ENCODE results near the gene GLCE. TPM values are rescaled to one million over a fixed set of nuclear protein-coding genes. Genes with fewer than 3 reads are reported as not detected.

Gene GLCE
- total and polyA plus RNA-seq, 5 experiments from 2014 or later: 5.2 to 8.3 (median 5.8) TPM

DNA sequence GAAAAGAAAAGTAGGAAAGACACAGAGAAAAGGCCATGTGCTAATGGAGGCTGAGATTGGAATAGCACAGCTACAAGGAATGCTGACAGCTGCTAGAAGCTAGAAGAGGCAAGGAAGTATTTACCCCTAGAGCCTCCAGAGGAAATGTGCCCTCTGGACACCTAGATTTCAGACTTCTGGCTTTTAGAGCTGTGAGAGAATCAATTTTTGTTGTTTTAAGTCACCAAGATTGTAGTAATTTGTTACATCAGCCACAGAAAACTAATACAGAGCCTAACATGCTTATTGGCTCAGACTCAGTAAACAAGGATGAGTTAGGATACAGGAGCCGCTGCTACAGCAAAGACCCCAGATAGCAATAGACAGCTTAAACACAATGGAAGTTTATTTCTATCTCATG is 33.1 kb upstream of the GLCE start:
- POLR2A ChIA-PET: no interaction called here
- DNase-seq (no peak), ATAC-seq (no peak)
- Mint-ChIP-seq H3K4me1 (peaks cover 6 to 18% (median 13%) of the 10 kb centered on the region in 4 donors), H3K27ac (no peak overlapping the region), H3K27me3 (no peaks in the 10 kb centered on the region), H3K36me3 (no peaks in the 10 kb centered on the region), H3K4me3 (no peak overlapping the region), H3K9me3 (no peaks in the 10 kb centered on the region)

DNA sequence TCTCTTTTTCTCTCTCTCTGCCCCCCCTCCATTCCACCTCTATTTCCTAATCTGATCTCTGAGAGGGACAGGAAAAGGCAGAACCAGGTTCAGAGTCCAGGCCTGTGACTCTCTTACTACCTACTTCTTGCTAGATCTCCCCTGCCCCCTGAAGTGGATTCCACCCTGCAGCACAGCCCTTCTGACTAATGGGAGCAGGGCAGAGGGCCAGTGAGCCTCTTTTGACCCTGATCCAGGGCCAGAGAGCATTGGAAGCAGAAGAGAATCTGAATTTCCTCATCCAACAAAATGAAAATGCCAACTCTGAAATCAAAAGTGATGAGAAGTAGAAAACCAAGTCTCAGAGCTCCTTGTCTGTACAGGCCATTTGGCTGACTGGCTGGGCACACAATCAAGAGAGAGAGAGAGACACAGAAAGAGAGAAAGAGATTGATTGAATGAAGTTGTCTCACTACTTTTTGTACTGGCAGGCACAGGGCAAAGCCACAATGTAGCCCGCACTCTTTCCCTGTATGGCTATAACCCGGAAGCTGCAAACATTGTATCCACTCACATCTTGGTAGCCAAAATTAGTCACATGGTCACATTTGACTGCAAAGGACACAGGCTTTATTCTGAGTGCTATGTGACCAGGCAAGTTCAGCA is 31.6 kb upstream of the GLCE start:
- H3K4me1 Mint-ChIP-seq: peaks cover 6 to 18% (median 13%) of the 10 kb centered on the region in 4 donors
- no peaks in the 10 kb centered on the region for H3K27me3 Mint-ChIP-seq
- H3K9me3 Mint-ChIP-seq: no peaks in the 10 kb centered on the region
- ATAC-seq (no peak), DNase-seq (no peak)
- POLR2A ChIA-PET: no interaction called here
- H3K27ac Mint-ChIP-seq: peak overlapping the region in 2 of 10 donors; percentile 35 to 39
- H3K36me3 Mint-ChIP-seq: no peaks in the 10 kb centered on the region
- H3K4me3 Mint-ChIP-seq: no peak overlapping the region

DNA sequence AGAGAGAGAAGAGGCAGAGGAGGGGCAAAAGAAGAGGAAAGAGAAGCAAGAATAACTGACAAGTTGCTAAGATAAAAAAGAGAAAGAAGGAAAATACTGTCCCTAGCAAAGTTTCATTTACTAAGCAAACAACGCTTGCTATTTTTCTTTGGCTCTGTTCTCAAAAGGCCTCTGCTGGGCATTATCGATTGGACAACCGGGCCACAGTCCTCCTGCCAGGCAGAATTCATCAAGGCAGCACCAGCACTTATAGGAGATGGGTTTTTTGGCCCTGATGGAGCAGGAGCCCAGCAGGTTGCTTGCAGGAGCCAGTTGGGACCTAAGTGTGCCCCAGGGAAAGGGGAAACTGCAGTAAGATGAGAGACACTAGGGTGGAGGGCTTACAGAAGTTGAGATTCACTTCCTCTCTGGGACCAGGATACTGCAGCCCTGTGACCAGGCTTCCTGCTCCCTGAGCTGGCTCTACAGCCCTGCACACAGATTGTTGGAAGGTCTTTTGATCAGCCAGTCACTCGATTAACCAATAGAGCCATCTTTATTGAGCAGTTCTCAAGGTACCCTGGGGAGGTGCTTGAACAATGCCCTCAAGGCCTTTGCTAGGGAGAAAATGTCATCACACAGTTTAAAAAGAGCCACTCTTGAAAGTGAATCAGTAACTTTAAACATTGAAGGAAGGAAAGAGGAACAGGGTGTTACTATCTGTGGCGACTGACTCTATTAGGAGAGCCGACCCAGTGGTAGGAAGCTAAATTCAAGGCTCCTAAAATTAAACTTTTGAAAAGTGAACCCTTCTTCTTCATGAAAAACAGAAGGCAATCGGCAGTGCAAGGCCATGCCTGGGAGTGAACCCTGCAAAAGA is 28.8 kb upstream of the GLCE start:
- H3K27me3 Mint-ChIP-seq: peaks cover 0 to 2% (median 0%) of the 10 kb centered on the region in 5 donors
- peaks cover 0 to 10% (median 2%) of the 10 kb centered on the region in 4 donors for H3K4me1 Mint-ChIP-seq
- DNase-seq (no peak), ATAC-seq (no peak)
- H3K36me3 Mint-ChIP-seq: no peaks in the 10 kb centered on the region
- H3K27ac Mint-ChIP-seq: peak overlapping the region in 2 of 10 donors; percentile 24 to 74
- peak overlapping the region in 1 of 10 donors; percentile 21 for H3K4me3 Mint-ChIP-seq
- POLR2A ChIA-PET: no interaction called here
- H3K9me3 Mint-ChIP-seq: no peaks in the 10 kb centered on the region

DNA sequence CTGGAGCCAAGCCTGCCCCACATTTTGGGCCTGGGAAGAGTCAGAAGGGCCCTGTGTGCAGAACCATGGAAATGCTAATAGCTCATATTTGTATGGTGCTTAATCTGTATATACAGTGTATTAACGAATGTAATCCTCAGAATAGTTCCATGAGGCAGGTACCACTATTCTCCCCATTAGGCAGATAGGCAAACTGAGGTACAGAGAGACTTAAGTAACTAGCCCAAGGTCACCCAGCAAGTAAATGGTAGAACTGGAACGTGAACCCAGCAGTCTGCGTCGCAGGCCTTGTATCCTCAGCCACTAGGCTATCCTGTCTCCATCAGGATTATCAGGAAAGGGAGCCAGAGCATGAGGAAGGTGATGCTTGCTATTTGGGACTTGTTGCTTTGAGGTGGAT is 28.0 kb upstream of the GLCE start:
- H3K4me1 Mint-ChIP-seq: peaks cover 0 to 10% (median under 1%) of the 10 kb centered on the region in 4 donors
- no peak for DNase-seq
- no peaks in the 10 kb centered on the region for H3K9me3 Mint-ChIP-seq
- POLR2A ChIA-PET: no interaction called here
- H3K36me3 Mint-ChIP-seq: no peaks in the 10 kb centered on the region
- peaks cover 0 to 5% (median 0%) of the 10 kb centered on the region in 5 donors for H3K27me3 Mint-ChIP-seq
- peak overlapping the region in 1 of 10 donors; percentile 74 for H3K27ac Mint-ChIP-seq
- ATAC-seq: no peak
- no peak overlapping the region for H3K4me3 Mint-ChIP-seq

DNA sequence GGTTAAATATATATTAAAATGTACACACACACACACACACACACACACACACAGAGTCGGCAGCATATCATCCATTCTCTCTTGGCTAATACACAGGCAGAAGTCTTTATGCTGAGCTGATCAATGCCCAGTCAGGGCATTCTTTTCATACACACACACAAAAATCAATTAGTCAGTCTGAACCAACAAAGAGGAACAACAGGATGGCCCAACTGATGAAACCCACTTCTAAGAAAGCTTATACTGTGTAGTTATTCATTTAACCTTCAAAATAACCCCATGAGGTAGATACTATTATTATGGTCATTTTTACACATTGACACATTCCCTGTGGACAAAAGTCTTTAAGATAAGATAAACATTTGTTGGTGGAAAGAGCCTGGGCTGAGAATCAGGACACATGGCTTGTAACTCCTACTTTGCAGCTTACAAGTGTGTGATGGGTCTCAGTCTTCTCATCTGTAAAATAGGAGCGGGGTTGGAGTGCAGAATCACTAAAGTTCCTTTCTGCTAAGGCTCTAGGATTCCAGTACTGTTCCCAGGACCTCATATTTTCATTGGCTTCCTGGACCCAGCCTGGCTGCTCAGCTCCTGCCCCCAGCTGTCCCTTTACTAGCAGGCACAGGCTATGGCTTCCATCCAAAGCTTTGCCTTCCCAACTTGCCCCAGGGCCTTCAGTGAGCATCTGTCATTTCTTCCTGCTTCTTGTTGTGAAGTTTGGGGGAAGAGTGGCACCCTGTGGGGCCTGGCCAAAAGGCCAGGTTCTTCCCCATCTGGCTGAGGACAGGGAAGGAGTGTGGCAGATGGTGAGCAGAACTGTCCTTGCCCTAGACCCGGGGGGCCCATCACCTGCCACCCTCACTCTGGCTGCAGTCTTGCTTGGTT is 27.2 kb upstream of the GLCE start:
- Mint-ChIP-seq H3K36me3 (no peaks in the 10 kb centered on the region), H3K4me3 (no peak overlapping the region), H3K9me3 (no peaks in the 10 kb centered on the region), H3K27ac (peak overlapping the region in 1 of 10 donors; percentile 13), H3K4me1 (peaks cover 0 to 10% (median 0%) of the 10 kb centered on the region in 4 donors), H3K27me3 (peaks cover 3 to 6% (median 5%) of the 10 kb centered on the region in 5 donors)
- ATAC-seq (no peak), DNase-seq (no peak)
- POLR2A ChIA-PET: no interaction called here

DNA sequence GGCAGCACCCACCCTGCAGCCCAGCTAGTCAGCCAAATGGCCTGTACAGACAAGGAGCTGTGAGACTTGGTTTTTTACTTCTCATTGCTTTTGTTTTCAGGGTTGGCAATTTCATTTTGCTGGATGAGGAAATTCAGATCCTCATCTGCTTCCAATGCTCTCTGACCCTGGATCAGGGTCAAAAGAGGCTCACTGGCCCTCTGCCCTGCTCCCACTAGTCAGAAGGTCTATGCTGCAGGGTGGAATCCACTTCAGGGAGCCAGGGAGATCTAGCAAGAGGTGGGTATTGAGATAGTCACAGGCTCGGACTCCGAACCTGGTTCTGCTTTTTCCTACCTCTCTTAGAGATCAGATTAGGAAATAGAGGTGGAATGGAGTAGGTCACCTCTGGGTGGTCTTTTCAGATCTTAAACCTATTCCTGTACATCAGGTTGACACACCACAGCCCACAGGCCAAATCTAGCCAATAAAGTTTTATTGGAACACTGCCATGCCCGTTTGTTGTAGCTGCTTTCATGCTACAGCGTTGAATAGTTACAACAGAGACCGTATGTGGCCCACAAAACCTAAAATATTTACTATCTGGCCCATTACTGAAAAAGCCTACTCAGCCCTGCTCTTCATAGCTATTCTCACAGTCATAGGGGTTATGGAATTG is 26.4 kb upstream of the GLCE start:
- DNase-seq (no peak), ATAC-seq (no peak)
- POLR2A ChIA-PET: no interaction called here
- H3K4me3 Mint-ChIP-seq: no peak overlapping the region
- peak overlapping the region in 2 of 10 donors; percentile 61 to 70 for H3K27ac Mint-ChIP-seq
- no peaks in the 10 kb centered on the region for H3K36me3 Mint-ChIP-seq
- peaks cover 5 to 13% (median 10%) of the 10 kb centered on the region in 5 donors for H3K27me3 Mint-ChIP-seq
- no peaks in the 10 kb centered on the region for H3K9me3 Mint-ChIP-seq
- peaks cover 0 to 10% (median 0%) of the 10 kb centered on the region in 4 donors for H3K4me1 Mint-ChIP-seq

DNA sequence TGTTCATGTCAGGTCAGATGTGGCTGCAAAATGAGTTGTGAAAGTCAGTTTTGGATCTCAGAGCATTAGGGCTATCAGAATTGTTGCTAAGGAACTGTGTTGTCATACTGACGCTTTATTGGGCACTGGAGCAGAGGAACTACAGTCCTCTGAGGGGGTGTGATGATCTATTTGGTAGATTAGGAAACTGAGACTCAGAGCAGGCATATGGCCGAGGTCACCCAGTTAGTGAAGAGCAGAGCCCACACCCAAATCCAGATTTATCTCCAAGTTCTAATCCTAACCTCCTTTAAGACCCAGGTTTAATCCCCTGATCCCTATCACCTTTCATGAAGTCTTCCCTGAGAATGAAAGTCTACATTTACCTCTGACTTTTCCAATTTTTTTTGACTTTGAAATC is 25.6 kb upstream of the GLCE start:
- POLR2A ChIA-PET: no interaction called here
- Mint-ChIP-seq H3K27me3 (peaks cover 7 to 19% (median 17%) of the 10 kb centered on the region in 5 donors), H3K27ac (peak overlapping the region in 1 of 10 donors; percentile 44), H3K4me3 (no peak overlapping the region), H3K4me1 (peaks cover 0 to 10% (median 0%) of the 10 kb centered on the region in 4 donors), H3K9me3 (no peaks in the 10 kb centered on the region), H3K36me3 (no peaks in the 10 kb centered on the region)
- ATAC-seq (no peak), DNase-seq (no peak)

DNA sequence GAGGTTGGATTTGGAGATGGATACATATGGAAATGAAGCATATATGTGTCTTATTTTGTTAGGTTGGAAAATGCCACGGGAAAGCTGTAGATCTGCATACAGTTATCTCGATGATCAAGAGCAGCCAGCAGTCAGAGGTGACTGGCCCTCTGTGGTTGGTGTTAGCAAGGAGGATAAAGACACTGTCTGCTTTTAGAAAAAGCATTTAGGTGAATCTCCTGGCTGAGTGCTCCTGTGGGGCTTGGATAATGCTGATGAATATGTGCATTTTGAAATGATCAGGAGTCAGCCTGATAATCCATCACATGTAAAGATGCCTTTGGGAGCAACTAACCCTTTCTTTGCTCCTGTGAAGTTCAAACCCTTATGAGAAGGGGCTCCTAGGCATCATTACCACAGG is 24.9 kb upstream of the GLCE start:
- POLR2A ChIA-PET: no interaction called here
- DNase-seq: no peak
- no peak for ATAC-seq
- H3K4me3 Mint-ChIP-seq: no peak overlapping the region
- H3K27ac Mint-ChIP-seq: no peak overlapping the region
- peaks cover 9 to 25% (median 20%) of the 10 kb centered on the region in 5 donors for H3K27me3 Mint-ChIP-seq
- H3K4me1 Mint-ChIP-seq: peaks cover 0 to 10% (median 0%) of the 10 kb centered on the region in 4 donors
- no peaks in the 10 kb centered on the region for H3K9me3 Mint-ChIP-seq
- H3K36me3 Mint-ChIP-seq: no peaks in the 10 kb centered on the region

DNA sequence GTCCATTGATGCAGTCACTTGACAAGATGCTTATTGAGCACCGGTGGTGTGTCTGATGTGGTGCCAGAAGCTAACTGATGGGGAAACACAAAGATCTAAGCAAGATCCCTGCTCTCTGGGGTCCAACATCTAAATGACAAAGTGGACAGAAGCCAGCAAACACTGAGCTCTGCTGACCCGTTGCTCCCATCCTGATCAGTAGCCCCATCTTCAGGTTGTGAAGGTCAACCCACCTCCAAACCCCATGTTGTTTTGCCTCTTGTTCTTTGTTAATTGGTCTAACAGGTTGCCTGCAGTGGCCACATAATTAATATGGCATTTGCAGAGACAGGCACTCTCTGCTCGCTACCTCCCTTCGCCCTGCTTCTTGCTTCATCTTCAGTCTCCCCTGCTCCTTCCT is 21.5 kb upstream of the GLCE start:
- DNase-seq (no peak), ATAC-seq (no peak)
- H3K4me3 Mint-ChIP-seq: no peak overlapping the region
- peaks cover 13 to 50% (median 32%) of the 10 kb centered on the region in 5 donors for H3K27me3 Mint-ChIP-seq
- H3K9me3 Mint-ChIP-seq: peaks cover 0 to 2% (median 0%) of the 10 kb centered on the region in 9 donors
- no peaks in the 10 kb centered on the region for H3K4me1 Mint-ChIP-seq
- POLR2A ChIA-PET: no interaction called here
- H3K36me3 Mint-ChIP-seq: no peaks in the 10 kb centered on the region
- peak overlapping the region in 1 of 10 donors; percentile 45 for H3K27ac Mint-ChIP-seq

DNA sequence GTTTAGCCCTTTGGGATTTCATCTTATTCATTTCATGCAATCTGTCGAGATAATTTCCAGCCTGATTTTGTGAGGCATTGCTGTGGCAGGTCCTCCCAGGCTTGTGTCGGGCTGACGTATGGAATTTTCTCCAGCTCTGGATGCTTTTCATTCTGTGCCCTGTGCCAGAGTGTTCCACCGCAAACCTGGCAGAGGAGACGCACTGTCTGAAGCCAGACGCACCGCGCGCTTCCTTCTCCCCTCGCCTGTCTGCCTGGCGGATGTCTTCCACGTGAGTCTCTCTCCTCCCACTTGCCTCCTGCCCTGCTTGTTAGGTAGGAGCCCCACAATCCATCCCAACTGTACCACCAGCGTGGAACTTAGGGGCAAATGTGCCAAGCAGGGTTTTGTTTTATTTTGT is 20.1 kb upstream of the GLCE start:
- no peaks in the 10 kb centered on the region for H3K36me3 Mint-ChIP-seq
- POLR2A ChIA-PET: no interaction called here
- H3K27ac Mint-ChIP-seq: no peak overlapping the region
- peaks cover 13 to 57% (median 34%) of the 10 kb centered on the region in 5 donors for H3K27me3 Mint-ChIP-seq
- no peak overlapping the region for H3K4me3 Mint-ChIP-seq
- ATAC-seq: no peak
- H3K4me1 Mint-ChIP-seq: no peaks in the 10 kb centered on the region
- no peak for DNase-seq
- peaks cover 0 to 2% (median 0%) of the 10 kb centered on the region in 9 donors for H3K9me3 Mint-ChIP-seq

DNA sequence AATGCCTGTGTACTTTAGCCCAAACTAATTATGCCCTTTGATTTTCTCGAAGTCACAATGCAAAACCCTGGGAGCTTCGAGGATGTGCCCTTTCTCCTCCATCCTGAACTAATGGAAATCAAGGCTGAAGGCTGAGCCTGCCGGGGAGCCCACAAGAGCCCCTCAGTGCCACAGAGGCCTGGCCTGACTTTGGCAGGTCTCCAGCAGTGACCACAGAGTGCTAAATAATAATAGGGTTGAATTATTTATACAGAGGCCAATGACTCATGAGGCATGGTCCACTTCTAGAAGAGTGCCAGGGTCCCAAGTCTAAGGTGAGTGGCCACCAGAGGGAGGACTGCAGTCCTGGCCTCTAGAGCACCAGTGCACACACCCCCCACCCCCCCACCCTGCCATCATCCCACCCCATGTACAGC is 19.1 kb upstream of the GLCE start:
- Mint-ChIP-seq H3K27me3 (peaks cover 17 to 64% (median 40%) of the 10 kb centered on the region in 5 donors), H3K4me1 (no peaks in the 10 kb centered on the region), H3K27ac (no peak overlapping the region), H3K9me3 (peaks cover 0 to 2% (median 0%) of the 10 kb centered on the region in 9 donors), H3K4me3 (no peak overlapping the region), H3K36me3 (no peaks in the 10 kb centered on the region)
- DNase-seq (no peak), ATAC-seq (no peak)
- POLR2A ChIA-PET: no interaction called here

DNA sequence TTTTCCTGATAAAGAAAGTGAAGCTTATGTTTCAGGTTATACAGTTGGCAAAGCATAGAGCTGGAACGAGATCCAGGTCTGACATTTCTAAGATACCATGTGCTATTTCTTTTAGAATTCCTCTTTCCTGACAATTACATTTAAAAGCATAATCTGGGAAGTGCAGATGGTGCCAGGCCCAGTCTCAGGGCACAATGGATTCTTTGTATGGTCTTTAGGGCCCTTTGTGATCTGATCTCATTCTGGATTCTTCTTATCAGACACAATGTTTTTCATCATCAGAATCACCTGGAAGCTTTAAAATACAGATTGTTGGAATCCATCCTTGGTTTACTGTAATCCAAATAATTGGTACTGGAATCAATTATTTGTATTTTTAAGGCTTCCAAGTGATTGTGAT is 18.6 kb upstream of the GLCE start:
- Mint-ChIP-seq H3K27me3 (peaks cover 14 to 67% (median 43%) of the 10 kb centered on the region in 5 donors), H3K4me3 (no peak overlapping the region), H3K27ac (no peak overlapping the region), H3K36me3 (no peaks in the 10 kb centered on the region), H3K4me1 (no peaks in the 10 kb centered on the region), H3K9me3 (peaks cover 0 to 2% (median 0%) of the 10 kb centered on the region in 9 donors)
- DNase-seq (no peak), ATAC-seq (no peak)
- POLR2A ChIA-PET: no interaction called here
